Activated naive CD8-positive, alpha-beta T cell treated with anti-CD3 and anti-CD28 coated beads, Interleukin-2, amount 50 U/mL, for 24 hours (primary cell): ENCODE measurements around the gene SORL1-AS1.
A peak's percentile ranks its signal among the peaks of the same experiment; 100 is the strongest.

ENCODE experiments used
- ATAC-seq: fragments of 150-1000 bp; cut with Tn5 transposase; one replicate; pipeline ENCODE4 v1.10.0; 2021
- DNase-seq: peaks from one replicate; pipeline ENCODE4 v3.0.0; 2021
- H3K27ac Mint-ChIP-seq: one replicate; pipeline ENCODE4 v1.8.0; 2021; ENCODE audit warnings: mild to moderate bottlenecking, mixed read lengths
- H3K27me3 Mint-ChIP-seq: one replicate; pipeline ENCODE4 v1.8.0; 2021; ENCODE audit warnings: mixed read lengths
- H3K36me3 Mint-ChIP-seq: one replicate; pipeline ENCODE4 v1.8.0; 2021; ENCODE audit warnings: low read depth, mixed read lengths
- H3K4me1 Mint-ChIP-seq: one replicate; pipeline ENCODE4 v1.8.0; 2021; ENCODE audit warnings: mixed read lengths
- H3K4me3 Mint-ChIP-seq: one replicate; pipeline ENCODE4 v1.8.0; 2021; ENCODE audit warnings: mild to moderate bottlenecking, moderate library complexity, mixed read lengths
- H3K9me3 Mint-ChIP-seq: one replicate; pipeline ENCODE4 v1.8.0; 2021; ENCODE audit warnings: mixed read lengths

Gene SORL1-AS1

GRCh38 chr11:121466063-121466794 lies 13.5 kb upstream of the SORL1-AS1 start:
- Mint-ChIP-seq H3K27ac (peak overlapping the region; percentile 93), H3K4me3 (peak overlapping the region; percentile 70), H3K36me3 (peaks cover 16% of the 10 kb centered on the region), H3K9me3 (peaks cover 5% of the 10 kb centered on the region), H3K27me3 (no peaks in the 10 kb centered on the region), H3K4me1 (peaks cover 100% of the 10 kb centered on the region)
- DNase-seq (peak; percentile 64), ATAC-seq (peak; percentile 16)

GRCh38 chr11:121465709-121466062 lies 12.9 kb upstream of the SORL1-AS1 start:
- Mint-ChIP-seq H3K36me3 (peaks cover 11% of the 10 kb centered on the region), H3K4me1 (peaks cover 100% of the 10 kb centered on the region), H3K27ac (peak overlapping the region; percentile 93), H3K4me3 (peak overlapping the region; percentile 70), H3K27me3 (no peaks in the 10 kb centered on the region), H3K9me3 (peaks cover 5% of the 10 kb centered on the region)
- ATAC-seq (no peak), DNase-seq (no peak)

GRCh38 chr11:121464352-121464946 lies 11.7 kb upstream of the SORL1-AS1 start:
- ATAC-seq (peak; percentile 78), DNase-seq (peak; percentile 84)
- Mint-ChIP-seq H3K27me3 (no peaks in the 10 kb centered on the region), H3K9me3 (no peaks in the 10 kb centered on the region), H3K36me3 (peaks cover 4% of the 10 kb centered on the region), H3K4me3 (peak overlapping the region; percentile 65), H3K27ac (peak overlapping the region; percentile 93), H3K4me1 (peaks cover 99% of the 10 kb centered on the region)

- DNase-seq (no peak), ATAC-seq (no peak)
- no peaks in the 10 kb centered on the region for H3K9me3 Mint-ChIP-seq
- peak overlapping the region; percentile 48 for H3K4me3 Mint-ChIP-seq
- peak overlapping the region; percentile 93 for H3K27ac Mint-ChIP-seq
- H3K4me1 Mint-ChIP-seq, result peaks cover 99% of the 10 kb centered on the region
- no peaks in the 10 kb centered on the region for H3K27me3 Mint-ChIP-seq
- peaks cover 2% of the 10 kb centered on the region for H3K36me3 Mint-ChIP-seq
Measured at GRCh38 chr11:121463689-121464335, 11.0 kb upstream of the SORL1-AS1 start.

- Mint-ChIP-seq H3K9me3 (no peaks in the 10 kb centered on the region), H3K36me3 (peaks cover 2% of the 10 kb centered on the region), H3K27ac (peak overlapping the region; percentile 93), H3K4me3 (no peak overlapping the region), H3K27me3 (no peaks in the 10 kb centered on the region), H3K4me1 (peaks cover 99% of the 10 kb centered on the region)
- no peak for DNase-seq
- ATAC-seq, result no peak
Measured at GRCh38 chr11:121461843-121462242, 9.1 kb upstream of the SORL1-AS1 start.

- Mint-ChIP-seq H3K27ac (peak overlapping the region; percentile 93), H3K36me3 (peaks cover 3% of the 10 kb centered on the region), H3K27me3 (no peaks in the 10 kb centered on the region), H3K4me1 (peaks cover 99% of the 10 kb centered on the region), H3K9me3 (no peaks in the 10 kb centered on the region), H3K4me3 (no peak overlapping the region)
- DNase-seq, result no peak
- no peak for ATAC-seq
Measured at GRCh38 chr11:121460941-121461514, 8.3 kb upstream of the SORL1-AS1 start.

GRCh38 chr11:121459413-121460017 lies 6.7 kb upstream of the SORL1-AS1 start:
- peak overlapping the region; percentile 68 for H3K27ac Mint-ChIP-seq
- no peak for ATAC-seq
- peaks cover 99% of the 10 kb centered on the region for H3K4me1 Mint-ChIP-seq
- no peaks in the 10 kb centered on the region for H3K9me3 Mint-ChIP-seq
- H3K4me3 Mint-ChIP-seq, result peak overlapping the region; percentile 50
- peaks cover 4% of the 10 kb centered on the region for H3K36me3 Mint-ChIP-seq
- DNase-seq, result no peak
- H3K27me3 Mint-ChIP-seq, result no peaks in the 10 kb centered on the region

- Mint-ChIP-seq H3K4me1 (peaks cover 99% of the 10 kb centered on the region), H3K36me3 (peaks cover 4% of the 10 kb centered on the region), H3K27me3 (no peaks in the 10 kb centered on the region), H3K4me3 (no peak overlapping the region), H3K9me3 (no peaks in the 10 kb centered on the region), H3K27ac (peak overlapping the region; percentile 68)
- DNase-seq, result no peak
- no peak for ATAC-seq
Measured at GRCh38 chr11:121458551-121458950, 5.8 kb upstream of the SORL1-AS1 start.

GRCh38 chr11:121456816-121457431 lies 4.2 kb upstream of the SORL1-AS1 start:
- ATAC-seq (no peak), DNase-seq (no peak)
- Mint-ChIP-seq H3K4me1 (peaks cover 93% of the 10 kb centered on the region), H3K27ac (peak overlapping the region; percentile 99), H3K36me3 (peaks cover 4% of the 10 kb centered on the region), H3K9me3 (no peaks in the 10 kb centered on the region), H3K27me3 (no peaks in the 10 kb centered on the region), H3K4me3 (peak overlapping the region; percentile 37)

- peaks cover 4% of the 10 kb centered on the region for H3K36me3 Mint-ChIP-seq
- peaks cover 89% of the 10 kb centered on the region for H3K4me1 Mint-ChIP-seq
- no peaks in the 10 kb centered on the region for H3K27me3 Mint-ChIP-seq
- ATAC-seq, result no peak
- no peaks in the 10 kb centered on the region for H3K9me3 Mint-ChIP-seq
- peak overlapping the region; percentile 28 for H3K4me3 Mint-ChIP-seq
- DNase-seq, result no peak
- H3K27ac Mint-ChIP-seq, result peak overlapping the region; percentile 99
Measured at GRCh38 chr11:121456151-121456550, 3.4 kb upstream of the SORL1-AS1 start.

GRCh38 chr11:121455115-121455514 lies 2.3 kb upstream of the SORL1-AS1 start:
- Mint-ChIP-seq H3K4me1 (peaks cover 90% of the 10 kb centered on the region), H3K4me3 (peak overlapping the region; percentile 97), H3K9me3 (no peaks in the 10 kb centered on the region), H3K27ac (peak overlapping the region; percentile 99), H3K27me3 (no peaks in the 10 kb centered on the region), H3K36me3 (peaks cover 4% of the 10 kb centered on the region)
- DNase-seq, result no peak
- no peak for ATAC-seq

- peaks cover 90% of the 10 kb centered on the region for H3K4me1 Mint-ChIP-seq
- H3K36me3 Mint-ChIP-seq, result peaks cover 3% of the 10 kb centered on the region
- H3K4me3 Mint-ChIP-seq, result peak overlapping the region; percentile 97
- H3K27me3 Mint-ChIP-seq, result no peaks in the 10 kb centered on the region
- ATAC-seq (no peak), DNase-seq (no peak)
- H3K9me3 Mint-ChIP-seq, result no peaks in the 10 kb centered on the region
- H3K27ac Mint-ChIP-seq, result peak overlapping the region; percentile 99
Measured at GRCh38 chr11:121453589-121454299, 977 bp upstream of the SORL1-AS1 start.

- DNase-seq (peak; percentile 76), ATAC-seq (peak; percentile 59)
- peak within 1 kb of the TSS; percentile 99 for H3K27ac Mint-ChIP-seq
- H3K9me3 Mint-ChIP-seq, result no peaks in the 10 kb centered on the region
- peaks cover 89% of the 10 kb centered on the region for H3K4me1 Mint-ChIP-seq
- H3K27me3 Mint-ChIP-seq, result no peaks in the 10 kb centered on the region
- H3K4me3 Mint-ChIP-seq, result peak within 1 kb of the TSS; percentile 97
- H3K36me3 Mint-ChIP-seq, result peaks cover 3% of the 10 kb centered on the region
Measured at GRCh38 chr11:121451986-121452608, 670 bp downstream of the SORL1-AS1 start, which contains the start of gene SORL1. SORL1 (plus strand) TSS chr11:121452314; CDS start chr11:121452332, 18 bp downstream.
